ENCODE results near the gene TAPT1.

GRCh38 chr4:16206848-16207247 lies 19.4 kb downstream of the TAPT1 start:
- TF ChIP-seq POLR2AphosphoS5 (IDR thresholded peaks at IDR 0.05) (no peak), SMC3 (conservative IDR thresholded peaks at IDR 0.05; ENCODE audit: poor library complexity) (no peak), EZH2 (IDR thresholded peaks at IDR 0.05; ENCODE audit: borderline replicate concordance, insufficient read depth, low read length, poor library complexity, severe bottlenecking) (no peak), RAD21 (conservative IDR thresholded peaks at IDR 0.05) (no peak), CTCF (IDR thresholded peaks at IDR 0.05; ENCODE audit: poor library complexity, severe bottlenecking) (no peak), TAF1 (IDR thresholded peaks at IDR 0.05; ENCODE audit: low read depth) (no peak), REST (IDR thresholded peaks at IDR 0.05; ENCODE audit: borderline replicate concordance) (no peak), EP300 (conservative IDR thresholded peaks at IDR 0.05; ENCODE audit: poor library complexity, severe bottlenecking) (no peak)
